B cell (primary cell): ENCODE measurements around the gene ZC3H18. TPM values are rescaled to one million over a fixed set of nuclear protein-coding genes. Genes with fewer than 3 reads are reported as not detected.

Experiments
- ATAC-seq: fragments of 200-7000 bp; cut with Tn5 transposase; one replicate; pipeline ENCODE4 v1.10.0; 2021; ENCODE audit warnings: low read depth, mild to moderate bottlenecking, moderate number of reproducible peaks, moderate library complexity
- CTCF ChIA-PET: fragments of 350-600 bp; sonication (Branson Sonifier 250); formaldehyde crosslinking; loops from one replicate; lab custom pipeline; 2021; ENCODE audit warnings: antibody characterized with exemption, inconsistent platforms; lab: Charles Lee
- POLR2A ChIA-PET: fragments of 350-600 bp; sonication (Branson Sonifier 250); formaldehyde crosslinking; loops from one replicate; lab custom pipeline; 2021; ENCODE audit warnings: antibody characterized with exemption; lab: Charles Lee
- DNase-seq: peaks from one replicate; pipeline ENCODE4 v3.0.0; 2013
- H2AFZ ChIP-seq: 2 replicates; pipeline ENCODE4 v1.6.1; 2012; ENCODE audit warnings: mild to moderate bottlenecking, low read depth, low read length; ENCODE audit not compliant: insufficient read depth, poor library complexity, severe bottlenecking
- H3K27ac ChIP-seq, 2 donors: 1 replicate in 1 of 2; 2 replicates in 1 of 2; pipeline ENCODE4 v1.5.1; 2012 to 2013; ENCODE audit warnings: low read length in 2 of 2, mild to moderate bottlenecking in 2 of 2, moderate library complexity in 1 of 2
- H3K27me3 ChIP-seq, 4 experiments: fragments of 200-600 bp in 1 of 4; sonication (generic) in 1 of 4; replicated peaks in 1 of 4; 1 replicate in 2 of 4; 2 replicates in 2 of 4; pipeline versions ENCODE4 v1.6.1 to v1.7.0; 2013 to 2016; ENCODE audit warnings: low read length in 3 of 4, mild to moderate bottlenecking in 2 of 4, mixed read lengths in 1 of 4, moderate library complexity in 1 of 4; ENCODE audit not compliant: insufficient read depth in 4 of 4, control insufficient read depth in 3 of 4; ENCODE audit errors: control extremely low read depth in 1 of 4
- H3K36me3 ChIP-seq, 2 experiments: replicated peaks in 1 of 2; 1 replicate in 1 of 2; 2 replicates in 1 of 2; pipeline versions ENCODE4 v1.6.1 to v1.7.1; 2013; ENCODE audit warnings: low read length in 1 of 2; ENCODE audit not compliant: insufficient read depth in 2 of 2, control insufficient read depth in 1 of 2; ENCODE audit errors: control extremely low read depth in 1 of 2, extremely low read depth in 1 of 2
- H3K4me1 ChIP-seq, 2 donors: fragments of 200-600 bp in 1 of 2; sonication (generic) in 1 of 2; 1 replicate in 1 of 2; 2 replicates in 1 of 2; pipeline versions ENCODE4 v1.5.1 to v1.6.1; 2013 to 2017; ENCODE audit warnings: low read length in 2 of 2; ENCODE audit not compliant: control insufficient read depth in 2 of 2, insufficient read depth in 2 of 2
- H3K4me2 ChIP-seq: replicated peaks from 2 replicates; pipeline ENCODE3; 2012; ENCODE audit warnings: mild to moderate bottlenecking, low read depth, low read length; ENCODE audit not compliant: poor library complexity, severe bottlenecking
- H3K4me3 ChIP-seq, 5 experiments: fragments of 200-600 bp in 1 of 5; sonication (generic) in 1 of 5; 1 replicate in 3 of 5; 2 replicates in 2 of 5; pipeline versions ENCODE4 v1.5.1 to v1.7.0; 2011 to 2016; ENCODE audit warnings: low read length in 4 of 5, mild to moderate bottlenecking in 4 of 5, low read depth in 2 of 5, control low read depth in 1 of 5, moderate library complexity in 1 of 5; ENCODE audit not compliant: insufficient read depth in 1 of 5; ENCODE audit errors: control extremely low read depth in 1 of 5, extremely low read depth in 1 of 5
- H3K79me2 ChIP-seq: fragments of 200-600 bp; sonication (generic); one replicate; pipeline ENCODE4 v1.6.0; 2016; ENCODE audit warnings: low read length; ENCODE audit not compliant: control insufficient read depth, insufficient read depth
- H3K9ac ChIP-seq: fragments of 200-600 bp; sonication (generic); 2 replicates; pipeline ENCODE4 v1.6.1; 2017; ENCODE audit warnings: mild to moderate bottlenecking, low read length, moderate library complexity
- H3K9me3 ChIP-seq, 3 donors: one replicate each; pipeline versions ENCODE4 v1.6.1 to v1.7.1; 2013; ENCODE audit warnings: low read length in 2 of 3; ENCODE audit not compliant: control insufficient read depth in 2 of 3, insufficient read depth in 1 of 3; ENCODE audit errors: control extremely low read depth in 1 of 3
- H4K20me1 ChIP-seq: 2 replicates; pipeline ENCODE4 v1.6.0; 2012; ENCODE audit warnings: mild to moderate bottlenecking, low read length; ENCODE audit not compliant: insufficient read depth, control insufficient read depth, poor library complexity, severe bottlenecking
- H3K27ac Mint-ChIP-seq: one replicate; pipeline ENCODE4 v1.8.0; 2021; ENCODE audit warnings: mixed read lengths
- H3K27me3 Mint-ChIP-seq: one replicate; pipeline ENCODE4 v1.8.0; 2021; ENCODE audit warnings: mixed read lengths
- H3K4me1 Mint-ChIP-seq: one replicate; pipeline ENCODE4 v1.8.0; 2021; ENCODE audit warnings: mixed read lengths
- H3K4me3 Mint-ChIP-seq: one replicate; pipeline ENCODE4 v1.8.0; 2021; ENCODE audit warnings: mixed read lengths
- H3K9me3 Mint-ChIP-seq: one replicate; pipeline ENCODE4 v1.8.0; 2022; ENCODE audit warnings: mixed read lengths; ENCODE audit not compliant: insufficient read depth
- EZH2 ChIP-seq: IDR thresholded peaks from 2 replicates; pipeline ENCODE4 v1.6.1; 2012; ENCODE audit warnings: borderline replicate concordance, low read depth, mild to moderate bottlenecking, moderate library complexity, low read length; ENCODE audit not compliant: insufficient read depth, poor library complexity, severe bottlenecking
- WGBS: methylation state at CpG from one replicate; pipeline ENCODE4 v1.1.5; 2013; ENCODE audit warnings: missing lambda C conversion rate; ENCODE audit not compliant: insufficient coverage; 5-methylcytosine and 5-hydroxymethylcytosine counted together
- intact Hi-C: fragments of 100-400 bp; cut with micrococcal nuclease; formaldehyde crosslinking; loops from one replicate; pipeline ENCODE4 v1.10.0; 2022
- polyA plus RNA-seq: library from polyadenylated mRNA; depleted of rRNA; stranded (reverse); fragments of >200 nt; gene quantifications from 2 replicates; pipeline ENCODE4 v1.2.3, GENCODE V29; 2012
- total RNA-seq, 2 donors: library from RNA; stranded (reverse); fragments of 120-200 nt in 1 of 2; gene quantifications; 1 replicate in 1 of 2; 2 replicates in 1 of 2; pipeline versions ENCODE4 v1.2.3 to v1.2.4, GENCODE V29; 2013 to 2022
- TF ChIP-seq, protein P1 (sequence below): fragments of 200-600 bp; IDR thresholded peaks from one replicate; pipeline ENCODE4 v1.8.0; 2022; ENCODE audit warnings: antibody characterized with exemption, mild to moderate bottlenecking

ZC3H18 gene
- total and polyA plus RNA-seq, 2 donors (not counting 1 experiment from before 2014, with no cell fraction given): 40.4 to 74.2 TPM

DNA sequence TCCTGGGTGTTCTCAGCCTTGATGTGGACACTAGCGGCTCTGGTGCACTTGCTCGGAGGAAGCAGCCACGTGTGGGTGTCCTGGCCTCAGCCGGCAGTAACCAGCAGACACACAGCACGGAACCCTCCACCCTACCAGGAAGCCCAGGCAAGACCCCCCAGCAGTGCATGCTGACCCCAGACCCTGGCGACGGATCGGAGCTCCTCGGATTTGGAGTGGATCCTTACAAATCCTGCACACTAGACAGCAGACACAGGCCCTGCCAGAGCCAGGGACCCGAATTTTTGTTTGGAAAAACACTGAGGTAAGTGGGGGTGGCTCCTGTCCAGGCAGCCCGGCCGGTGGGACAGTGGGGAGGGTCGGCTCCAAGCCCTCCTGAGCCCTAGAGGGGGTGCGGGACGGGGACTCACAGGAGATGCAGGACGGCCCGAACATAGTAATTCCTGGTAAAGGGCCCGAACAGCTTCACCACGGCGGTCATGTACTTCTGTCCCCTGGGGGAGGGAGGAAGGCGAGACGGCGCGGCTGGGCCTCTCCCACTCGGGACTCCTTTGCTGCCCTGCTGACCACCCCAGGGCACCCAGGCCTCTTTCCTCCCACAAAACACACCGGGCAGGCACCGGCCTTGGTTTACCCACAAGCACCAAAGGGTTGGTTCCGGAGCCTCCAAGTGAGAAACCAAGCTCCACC, 76.3 kb downstream of the ZC3H18 start:
- no peak for TF ChIP-seq EZH2
- TF ChIP-seq, protein P1, sequence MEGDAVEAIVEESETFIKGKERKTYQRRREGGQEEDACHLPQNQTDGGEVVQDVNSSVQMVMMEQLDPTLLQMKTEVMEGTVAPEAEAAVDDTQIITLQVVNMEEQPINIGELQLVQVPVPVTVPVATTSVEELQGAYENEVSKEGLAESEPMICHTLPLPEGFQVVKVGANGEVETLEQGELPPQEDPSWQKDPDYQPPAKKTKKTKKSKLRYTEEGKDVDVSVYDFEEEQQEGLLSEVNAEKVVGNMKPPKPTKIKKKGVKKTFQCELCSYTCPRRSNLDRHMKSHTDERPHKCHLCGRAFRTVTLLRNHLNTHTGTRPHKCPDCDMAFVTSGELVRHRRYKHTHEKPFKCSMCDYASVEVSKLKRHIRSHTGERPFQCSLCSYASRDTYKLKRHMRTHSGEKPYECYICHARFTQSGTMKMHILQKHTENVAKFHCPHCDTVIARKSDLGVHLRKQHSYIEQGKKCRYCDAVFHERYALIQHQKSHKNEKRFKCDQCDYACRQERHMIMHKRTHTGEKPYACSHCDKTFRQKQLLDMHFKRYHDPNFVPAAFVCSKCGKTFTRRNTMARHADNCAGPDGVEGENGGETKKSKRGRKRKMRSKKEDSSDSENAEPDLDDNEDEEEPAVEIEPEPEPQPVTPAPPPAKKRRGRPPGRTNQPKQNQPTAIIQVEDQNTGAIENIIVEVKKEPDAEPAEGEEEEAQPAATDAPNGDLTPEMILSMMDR: no peak
- ChIA-PET POLR2A (interaction anchor here (0.7 kb wide), 1 partner anchor 11 kb away, joined by 3 read pairs; no protein-coding TSS in a partner anchor), CTCF (no interaction called here)
- H3K4me3 ChIP-seq: no peak overlapping the region
- peak overlapping the region; percentile 65 for H3K27ac Mint-ChIP-seq
- peaks cover 96% of the 10 kb centered on the region for H4K20me1 ChIP-seq
- ATAC-seq: no peak
- H3K4me3 Mint-ChIP-seq: no peak overlapping the region
- no peak overlapping the region for H2AFZ ChIP-seq
- H3K27me3 ChIP-seq: no peaks in the 10 kb centered on the region
- no peak for DNase-seq
- H3K9me3 ChIP-seq: peaks cover 0 to 6% (median 0%) of the 10 kb centered on the region in 3 donors
- H3K36me3 ChIP-seq: peaks cover 0 to 68% of the 10 kb centered on the region in 2 experiments
- H3K4me2 ChIP-seq: peak overlapping the region; percentile 99
- intact Hi-C loops: no loop called here
- H3K27me3 Mint-ChIP-seq: no peaks in the 10 kb centered on the region
- H3K4me1 Mint-ChIP-seq: peaks cover 61% of the 10 kb centered on the region
- 94% methylated on average over 13 of the region's 28 CpGs for WGBS
- H3K9me3 Mint-ChIP-seq: no peaks in the 10 kb centered on the region
- peak overlapping the region in 1 of 2 donors; percentile 59 for H3K27ac ChIP-seq
- H3K79me2 ChIP-seq: peaks cover 75% of the 10 kb centered on the region
- H3K4me1 ChIP-seq: peaks cover 35 to 58% of the 10 kb centered on the region in 2 donors
- H3K9ac ChIP-seq: no peak overlapping the region
